GM23338 (cell line): Measurements from ENCODE around the gene CRYBG3. TPM values are rescaled to one million over a fixed set of nuclear protein-coding genes. Genes with fewer than 3 reads are reported as not detected.

Experiments used
- ATAC-seq: fragments of 200-7000 bp; cut with Tn5 transposase; 3 replicates; pipeline ENCODE4 v1.9.1; 2020
- DNase-seq: peaks from one replicate; pipeline ENCODE4 v3.0.0-alpha.2; 2015; ENCODE audit warnings: low spot score
- H2AFZ ChIP-seq: fragments of 200-600 bp; sonication (generic); 2 replicates; pipeline ENCODE4 v1.8.0; 2016; ENCODE audit warnings: antibody characterized with exemption, mild to moderate bottlenecking, moderate library complexity
- H3F3A ChIP-seq: fragments of 200-600 bp; sonication (generic); replicated peaks from 2 replicates; pipeline ENCODE4 v1.8.0; 2017; ENCODE audit warnings: antibody characterized with exemption, mixed run types, low read depth
- H3K27ac ChIP-seq: fragments of 200-600 bp; sonication (generic); 2 replicates; pipeline ENCODE4 v1.6.1; 2016; ENCODE audit warnings: low read depth
- H3K27me3 ChIP-seq: fragments of 200-600 bp; sonication (generic); 2 replicates; pipeline ENCODE4 v1.8.0; 2016; ENCODE audit warnings: mild to moderate bottlenecking, mixed run types, moderate library complexity; ENCODE audit not compliant: insufficient read depth
- H3K36me3 ChIP-seq: fragments of 200-600 bp; sonication (generic); 2 replicates; pipeline ENCODE4 v1.8.0; 2016; ENCODE audit warnings: mild to moderate bottlenecking; ENCODE audit not compliant: insufficient read depth
- H3K4me1 ChIP-seq: fragments of 200-600 bp; sonication (generic); 2 replicates; pipeline ENCODE4 v1.8.0; 2016; ENCODE audit warnings: mild to moderate bottlenecking, moderate library complexity; ENCODE audit not compliant: insufficient read depth
- H3K4me2 ChIP-seq: fragments of 200-600 bp; sonication (generic); 2 replicates; pipeline ENCODE4 v1.7.1; 2017; ENCODE audit warnings: mixed run types
- H3K4me3 ChIP-seq: fragments of 200-600 bp; sonication (generic); 2 replicates; pipeline ENCODE4 v1.6.1; 2016; ENCODE audit warnings: mixed run types
- H3K79me2 ChIP-seq: fragments of 200-600 bp; sonication (generic); replicated peaks from 2 replicates; pipeline ENCODE4 v1.8.0; 2017; ENCODE audit warnings: mild to moderate bottlenecking; ENCODE audit not compliant: insufficient read depth
- H3K9me2 ChIP-seq: fragments of 200-600 bp; sonication (generic); 2 replicates; pipeline ENCODE4 v1.8.0; 2017; ENCODE audit not compliant: insufficient read depth
- H4K20me1 ChIP-seq: fragments of 200-600 bp; sonication (generic); replicated peaks from 2 replicates; pipeline ENCODE4 v1.8.0; 2017; ENCODE audit warnings: mild to moderate bottlenecking; ENCODE audit not compliant: insufficient read depth
- H3K27ac Mint-ChIP-seq: 2 replicates; pipeline ENCODE4 v1.8.0; 2020; ENCODE audit warnings: inconsistent platforms, mild to moderate bottlenecking, moderate library complexity, mixed read lengths
- H3K27me3 Mint-ChIP-seq: 3 replicates; pipeline ENCODE4 v1.8.0; 2022; ENCODE audit warnings: low read depth, mild to moderate bottlenecking, moderate library complexity, mixed read lengths, inconsistent platforms; ENCODE audit not compliant: insufficient read depth, poor library complexity
- H3K36me3 Mint-ChIP-seq: 3 replicates; pipeline ENCODE4 v1.8.0; 2021; ENCODE audit warnings: low read depth, mild to moderate bottlenecking, inconsistent platforms, moderate library complexity, mixed read lengths
- H3K4me1 Mint-ChIP-seq: 3 replicates; pipeline ENCODE4 v1.8.0; 2020; ENCODE audit warnings: mild to moderate bottlenecking, inconsistent platforms, mixed read lengths
- H3K4me3 Mint-ChIP-seq: 3 replicates; pipeline ENCODE4 v1.8.0; 2021; ENCODE audit warnings: moderate library complexity, mild to moderate bottlenecking, inconsistent platforms, mixed read lengths
- H3K9me3 Mint-ChIP-seq: 3 replicates; pipeline ENCODE4 v1.8.0; 2020; ENCODE audit warnings: moderate library complexity, mild to moderate bottlenecking, inconsistent platforms, mixed read lengths
- EZH2 ChIP-seq: fragments of 200-600 bp; sonication (generic); IDR thresholded peaks from one replicate; pipeline ENCODE4 v1.8.0; 2017; ENCODE audit warnings: antibody characterized with exemption, mild to moderate bottlenecking, low read depth; ENCODE audit not compliant: unreplicated experiment
- JUNB ChIP-seq: IDR thresholded peaks from one replicate; pipeline ENCODE4 v1.6.1; 2016; ENCODE audit warnings: antibody characterized with exemption; ENCODE audit not compliant: unreplicated experiment
- NANOG ChIP-seq: IDR thresholded peaks from 2 replicates; pipeline ENCODE4 v1.6.1; 2016; ENCODE audit warnings: antibody characterized with exemption, borderline replicate concordance
- POLR2AphosphoS5 ChIP-seq: IDR thresholded peaks from 2 replicates; pipeline ENCODE4 v1.6.1; 2016; ENCODE audit warnings: antibody characterized with exemption, low read depth
- STAT1 ChIP-seq: IDR thresholded peaks from one replicate; pipeline ENCODE4 v1.6.1; 2016; ENCODE audit warnings: antibody characterized with exemption; ENCODE audit not compliant: unreplicated experiment
- ZNF331 ChIP-seq: fragments of 250-450 bp; sonication (Bioruptor Pico); IDR thresholded peaks from 2 replicates; pipeline ENCODE4 v1.5.0; 2020; ENCODE audit warnings: low read depth, mild to moderate bottlenecking, moderate library complexity
- polyA plus RNA-seq: library from polyadenylated mRNA; unstranded; fragments of >200 nt; fragmentation: Nextera tagmentation; extraction: Ambion mirVana; gene quantifications from 2 replicates; pipeline ENCODE4 v1.2.1, GENCODE V29; 2016
- total RNA-seq: library from RNA; depleted of rRNA; stranded (reverse); fragments of >200 nt; shearing (Covaris generic); gene quantifications from 2 replicates; pipeline ENCODE4 v1.2.3, GENCODE V29; 2014
- TF ChIP-seq, protein P1 (sequence below), 2 experiments: fragments of 200-600 bp in 1 of 2; sonication (generic) in 1 of 2; conservative IDR thresholded peaks; 2 replicates each; pipeline versions ENCODE4 v1.5.1 to v1.6.1; 2016 to 2017; ENCODE audit warnings: antibody characterized with exemption in 2 of 2, low read depth in 2 of 2, mild to moderate bottlenecking in 2 of 2, moderate library complexity in 1 of 2
- TF ChIP-seq, protein P2 (sequence below): IDR thresholded peaks from 2 replicates; pipeline ENCODE4 v1.6.1; 2016; ENCODE audit warnings: antibody characterized with exemption
- TF ChIP-seq, protein P3 (sequence below): IDR thresholded peaks from one replicate; pipeline ENCODE4 v1.6.1; 2018; ENCODE audit warnings: antibody characterized with exemption; ENCODE audit not compliant: unreplicated experiment
- TF ChIP-seq, protein P4 (sequence below): fragments of 250-450 bp; sonication (Bioruptor Pico); IDR thresholded peaks from 2 replicates; pipeline ENCODE4 v1.5.0; 2020; ENCODE audit warnings: mild to moderate bottlenecking, moderate library complexity

The CRYBG3 gene
- total and polyA plus RNA-seq, 2 experiments from 2014 or later, result 2.3 to 8.9 TPM

DNA sequence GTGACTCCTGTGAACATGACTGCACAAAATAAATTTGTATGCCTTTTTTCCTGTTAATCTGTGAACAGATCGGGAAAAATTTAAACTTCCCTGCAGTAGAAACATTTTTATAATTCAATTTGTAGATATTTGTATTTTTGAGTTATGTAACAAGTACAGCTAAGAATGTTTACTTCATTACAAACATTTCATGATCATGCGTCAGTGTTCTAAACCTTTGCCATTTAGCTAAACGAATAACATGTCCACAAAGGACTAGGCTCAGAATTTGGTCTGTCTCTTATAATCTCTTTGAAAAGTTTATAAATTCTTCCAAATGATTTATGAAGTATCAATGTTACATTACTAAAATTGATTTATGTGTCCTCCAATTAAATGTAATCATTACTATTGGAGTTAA lies 17.3 kb upstream of the CRYBG3 start:
- no peak for ATAC-seq
- H3K36me3 Mint-ChIP-seq, result peaks cover 3% of the 10 kb centered on the region; the same call in 2 of the 3 replicates
- H3K27me3 ChIP-seq, result no peaks in the 10 kb centered on the region

More for the DNA sequence above, 17.3 kb upstream of the CRYBG3 start:
- Histone ChIP-seq H3K9me2 (no peaks in the 10 kb centered on the region), H2AFZ (no peak overlapping the region), H4K20me1 (no peaks in the 10 kb centered on the region), H3K79me2 (no peaks in the 10 kb centered on the region), H3K4me3 (no peak overlapping the region), H3K36me3 (no peaks in the 10 kb centered on the region), H3K4me1 (no peaks in the 10 kb centered on the region), H3F3A (no peaks in the 10 kb centered on the region), H3K4me2 (no peak overlapping the region), H3K27ac (0 out of 2 replicates have a peak overlapping the region, but pooled peaks have one; percentile 17)
- DNase-seq, result no peak
- H3K4me3 Mint-ChIP-seq, result no peak overlapping the region
- H3K27ac Mint-ChIP-seq, result no peak overlapping the region
- H3K4me1 Mint-ChIP-seq, result no peaks in the 10 kb centered on the region
- no peaks in the 10 kb centered on the region; the same call in 2 of the 3 replicates for H3K9me3 Mint-ChIP-seq
- peaks cover 2% of the 10 kb centered on the region for H3K27me3 Mint-ChIP-seq
- TF ChIP-seq JUNB (no peak), EZH2 (no peak), POLR2AphosphoS5 (no peak), STAT1 (no peak), ZNF331 (CRISPR knock-in tag) (no peak), NANOG (no peak)
- TF ChIP-seq, protein P1, sequence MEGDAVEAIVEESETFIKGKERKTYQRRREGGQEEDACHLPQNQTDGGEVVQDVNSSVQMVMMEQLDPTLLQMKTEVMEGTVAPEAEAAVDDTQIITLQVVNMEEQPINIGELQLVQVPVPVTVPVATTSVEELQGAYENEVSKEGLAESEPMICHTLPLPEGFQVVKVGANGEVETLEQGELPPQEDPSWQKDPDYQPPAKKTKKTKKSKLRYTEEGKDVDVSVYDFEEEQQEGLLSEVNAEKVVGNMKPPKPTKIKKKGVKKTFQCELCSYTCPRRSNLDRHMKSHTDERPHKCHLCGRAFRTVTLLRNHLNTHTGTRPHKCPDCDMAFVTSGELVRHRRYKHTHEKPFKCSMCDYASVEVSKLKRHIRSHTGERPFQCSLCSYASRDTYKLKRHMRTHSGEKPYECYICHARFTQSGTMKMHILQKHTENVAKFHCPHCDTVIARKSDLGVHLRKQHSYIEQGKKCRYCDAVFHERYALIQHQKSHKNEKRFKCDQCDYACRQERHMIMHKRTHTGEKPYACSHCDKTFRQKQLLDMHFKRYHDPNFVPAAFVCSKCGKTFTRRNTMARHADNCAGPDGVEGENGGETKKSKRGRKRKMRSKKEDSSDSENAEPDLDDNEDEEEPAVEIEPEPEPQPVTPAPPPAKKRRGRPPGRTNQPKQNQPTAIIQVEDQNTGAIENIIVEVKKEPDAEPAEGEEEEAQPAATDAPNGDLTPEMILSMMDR (conservative IDR thresholded peaks at IDR 0.05; ENCODE audit: low read depth in 2 of 2), result no peak
- TF ChIP-seq, protein P2, sequence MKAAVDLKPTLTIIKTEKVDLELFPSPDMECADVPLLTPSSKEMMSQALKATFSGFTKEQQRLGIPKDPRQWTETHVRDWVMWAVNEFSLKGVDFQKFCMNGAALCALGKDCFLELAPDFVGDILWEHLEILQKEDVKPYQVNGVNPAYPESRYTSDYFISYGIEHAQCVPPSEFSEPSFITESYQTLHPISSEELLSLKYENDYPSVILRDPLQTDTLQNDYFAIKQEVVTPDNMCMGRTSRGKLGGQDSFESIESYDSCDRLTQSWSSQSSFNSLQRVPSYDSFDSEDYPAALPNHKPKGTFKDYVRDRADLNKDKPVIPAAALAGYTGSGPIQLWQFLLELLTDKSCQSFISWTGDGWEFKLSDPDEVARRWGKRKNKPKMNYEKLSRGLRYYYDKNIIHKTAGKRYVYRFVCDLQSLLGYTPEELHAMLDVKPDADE, result no peak
- TF ChIP-seq, protein P3, sequence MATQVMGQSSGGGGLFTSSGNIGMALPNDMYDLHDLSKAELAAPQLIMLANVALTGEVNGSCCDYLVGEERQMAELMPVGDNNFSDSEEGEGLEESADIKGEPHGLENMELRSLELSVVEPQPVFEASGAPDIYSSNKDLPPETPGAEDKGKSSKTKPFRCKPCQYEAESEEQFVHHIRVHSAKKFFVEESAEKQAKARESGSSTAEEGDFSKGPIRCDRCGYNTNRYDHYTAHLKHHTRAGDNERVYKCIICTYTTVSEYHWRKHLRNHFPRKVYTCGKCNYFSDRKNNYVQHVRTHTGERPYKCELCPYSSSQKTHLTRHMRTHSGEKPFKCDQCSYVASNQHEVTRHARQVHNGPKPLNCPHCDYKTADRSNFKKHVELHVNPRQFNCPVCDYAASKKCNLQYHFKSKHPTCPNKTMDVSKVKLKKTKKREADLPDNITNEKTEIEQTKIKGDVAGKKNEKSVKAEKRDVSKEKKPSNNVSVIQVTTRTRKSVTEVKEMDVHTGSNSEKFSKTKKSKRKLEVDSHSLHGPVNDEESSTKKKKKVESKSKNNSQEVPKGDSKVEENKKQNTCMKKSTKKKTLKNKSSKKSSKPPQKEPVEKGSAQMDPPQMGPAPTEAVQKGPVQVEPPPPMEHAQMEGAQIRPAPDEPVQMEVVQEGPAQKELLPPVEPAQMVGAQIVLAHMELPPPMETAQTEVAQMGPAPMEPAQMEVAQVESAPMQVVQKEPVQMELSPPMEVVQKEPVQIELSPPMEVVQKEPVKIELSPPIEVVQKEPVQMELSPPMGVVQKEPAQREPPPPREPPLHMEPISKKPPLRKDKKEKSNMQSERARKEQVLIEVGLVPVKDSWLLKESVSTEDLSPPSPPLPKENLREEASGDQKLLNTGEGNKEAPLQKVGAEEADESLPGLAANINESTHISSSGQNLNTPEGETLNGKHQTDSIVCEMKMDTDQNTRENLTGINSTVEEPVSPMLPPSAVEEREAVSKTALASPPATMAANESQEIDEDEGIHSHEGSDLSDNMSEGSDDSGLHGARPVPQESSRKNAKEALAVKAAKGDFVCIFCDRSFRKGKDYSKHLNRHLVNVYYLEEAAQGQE, result no peak
- TF ChIP-seq, protein P4, sequence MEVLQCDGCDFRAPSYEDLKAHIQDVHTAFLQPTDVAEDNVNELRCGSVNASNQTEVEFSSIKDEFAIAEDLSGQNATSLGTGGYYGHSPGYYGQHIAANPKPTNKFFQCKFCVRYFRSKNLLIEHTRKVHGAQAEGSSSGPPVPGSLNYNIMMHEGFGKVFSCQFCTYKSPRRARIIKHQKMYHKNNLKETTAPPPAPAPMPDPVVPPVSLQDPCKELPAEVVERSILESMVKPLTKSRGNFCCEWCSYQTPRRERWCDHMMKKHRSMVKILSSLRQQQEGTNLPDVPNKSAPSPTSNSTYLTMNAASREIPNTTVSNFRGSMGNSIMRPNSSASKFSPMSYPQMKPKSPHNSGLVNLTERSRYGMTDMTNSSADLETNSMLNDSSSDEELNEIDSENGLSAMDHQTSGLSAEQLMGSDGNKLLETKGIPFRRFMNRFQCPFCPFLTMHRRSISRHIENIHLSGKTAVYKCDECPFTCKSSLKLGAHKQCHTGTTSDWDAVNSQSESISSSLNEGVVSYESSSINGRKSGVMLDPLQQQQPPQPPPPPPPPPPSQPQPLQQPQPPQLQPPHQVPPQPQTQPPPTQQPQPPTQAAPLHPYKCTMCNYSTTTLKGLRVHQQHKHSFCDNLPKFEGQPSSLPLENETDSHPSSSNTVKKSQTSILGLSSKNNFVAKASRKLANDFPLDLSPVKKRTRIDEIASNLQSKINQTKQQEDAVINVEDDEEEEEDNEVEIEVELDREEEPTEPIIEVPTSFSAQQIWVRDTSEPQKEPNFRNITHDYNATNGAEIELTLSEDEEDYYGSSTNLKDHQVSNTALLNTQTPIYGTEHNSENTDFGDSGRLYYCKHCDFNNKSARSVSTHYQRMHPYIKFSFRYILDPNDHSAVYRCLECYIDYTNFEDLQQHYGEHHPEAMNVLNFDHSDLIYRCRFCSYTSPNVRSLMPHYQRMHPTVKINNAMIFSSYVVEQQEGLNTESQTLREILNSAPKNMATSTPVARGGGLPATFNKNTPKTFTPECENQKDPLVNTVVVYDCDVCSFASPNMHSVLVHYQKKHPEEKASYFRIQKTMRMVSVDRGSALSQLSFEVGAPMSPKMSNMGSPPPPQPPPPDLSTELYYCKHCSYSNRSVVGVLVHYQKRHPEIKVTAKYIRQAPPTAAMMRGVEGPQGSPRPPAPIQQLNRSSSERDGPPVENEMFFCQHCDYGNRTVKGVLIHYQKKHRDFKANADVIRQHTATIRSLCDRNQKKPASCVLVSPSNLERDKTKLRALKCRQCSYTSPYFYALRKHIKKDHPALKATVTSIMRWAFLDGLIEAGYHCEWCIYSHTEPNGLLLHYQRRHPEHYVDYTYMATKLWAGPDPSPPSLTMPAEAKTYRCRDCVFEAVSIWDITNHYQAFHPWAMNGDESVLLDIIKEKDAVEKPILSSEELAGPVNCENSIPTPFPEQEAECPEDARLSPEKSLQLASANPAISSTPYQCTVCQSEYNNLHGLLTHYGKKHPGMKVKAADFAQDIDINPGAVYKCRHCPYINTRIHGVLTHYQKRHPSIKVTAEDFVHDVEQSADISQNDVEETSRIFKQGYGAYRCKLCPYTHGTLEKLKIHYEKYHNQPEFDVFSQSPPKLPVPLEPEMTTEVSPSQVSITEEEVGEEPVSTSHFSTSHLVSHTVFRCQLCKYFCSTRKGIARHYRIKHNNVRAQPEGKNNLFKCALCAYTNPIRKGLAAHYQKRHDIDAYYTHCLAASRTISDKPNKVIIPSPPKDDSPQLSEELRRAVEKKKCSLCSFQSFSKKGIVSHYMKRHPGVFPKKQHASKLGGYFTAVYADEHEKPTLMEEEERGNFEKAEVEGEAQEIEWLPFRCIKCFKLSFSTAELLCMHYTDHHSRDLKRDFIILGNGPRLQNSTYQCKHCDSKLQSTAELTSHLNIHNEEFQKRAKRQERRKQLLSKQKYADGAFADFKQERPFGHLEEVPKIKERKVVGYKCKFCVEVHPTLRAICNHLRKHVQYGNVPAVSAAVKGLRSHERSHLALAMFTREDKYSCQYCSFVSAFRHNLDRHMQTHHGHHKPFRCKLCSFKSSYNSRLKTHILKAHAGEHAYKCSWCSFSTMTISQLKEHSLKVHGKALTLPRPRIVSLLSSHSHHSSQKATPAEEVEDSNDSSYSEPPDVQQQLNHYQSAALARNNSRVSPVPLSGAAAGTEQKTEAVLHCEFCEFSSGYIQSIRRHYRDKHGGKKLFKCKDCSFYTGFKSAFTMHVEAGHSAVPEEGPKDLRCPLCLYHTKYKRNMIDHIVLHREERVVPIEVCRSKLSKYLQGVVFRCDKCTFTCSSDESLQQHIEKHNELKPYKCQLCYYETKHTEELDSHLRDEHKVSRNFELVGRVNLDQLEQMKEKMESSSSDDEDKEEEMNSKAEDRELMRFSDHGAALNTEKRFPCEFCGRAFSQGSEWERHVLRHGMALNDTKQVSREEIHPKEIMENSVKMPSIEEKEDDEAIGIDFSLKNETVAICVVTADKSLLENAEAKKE (CRISPR knock-in tag), result no peak
